Retina (tissue), 1 donor: ENCODE data around the gene GAGE12C.
"Not testable (repeated sequence)": the region's sequence is repeated elsewhere in the genome, so short reads cannot be mapped to it uniquely, and the experiment has no call there.

Experiments used
- DNase-seq: peaks from one replicate; pipeline ENCODE4 v3.0.0-alpha.2; 2016

GAGE12C gene, protein sequence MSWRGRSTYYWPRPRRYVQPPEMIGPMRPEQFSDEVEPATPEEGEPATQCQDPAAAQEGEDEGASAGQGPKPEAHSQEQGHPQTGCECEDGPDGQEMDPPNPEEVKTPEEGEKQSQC

DNA sequence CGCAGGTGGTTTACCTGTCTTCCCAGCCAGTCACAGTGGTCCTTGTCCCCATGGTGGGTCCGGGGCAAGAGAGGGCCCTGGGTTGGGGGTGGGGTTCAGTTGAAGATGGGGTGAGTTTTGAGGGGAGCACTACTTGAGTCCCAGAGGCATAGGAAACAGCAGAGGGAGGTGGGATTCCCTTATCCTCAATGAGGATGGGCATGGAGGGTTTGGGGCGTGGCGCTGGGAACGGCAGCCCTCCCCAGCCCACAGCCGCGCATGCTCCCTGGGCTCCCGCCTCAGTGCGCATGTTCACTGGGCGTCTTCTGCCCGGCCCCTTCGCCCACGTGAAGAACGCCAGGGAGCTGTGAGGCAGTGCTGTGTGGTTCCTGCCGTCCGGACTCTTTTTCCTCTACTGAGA, at the start of gene GAGE12C:
TSS of gene GAGE12C (plus strand) at position 301 of the 400 bp plus-strand sequence. CDS start 1,155 bp downstream, outside the sequence.
- DNase-seq = not testable (repeated sequence)

DNA sequence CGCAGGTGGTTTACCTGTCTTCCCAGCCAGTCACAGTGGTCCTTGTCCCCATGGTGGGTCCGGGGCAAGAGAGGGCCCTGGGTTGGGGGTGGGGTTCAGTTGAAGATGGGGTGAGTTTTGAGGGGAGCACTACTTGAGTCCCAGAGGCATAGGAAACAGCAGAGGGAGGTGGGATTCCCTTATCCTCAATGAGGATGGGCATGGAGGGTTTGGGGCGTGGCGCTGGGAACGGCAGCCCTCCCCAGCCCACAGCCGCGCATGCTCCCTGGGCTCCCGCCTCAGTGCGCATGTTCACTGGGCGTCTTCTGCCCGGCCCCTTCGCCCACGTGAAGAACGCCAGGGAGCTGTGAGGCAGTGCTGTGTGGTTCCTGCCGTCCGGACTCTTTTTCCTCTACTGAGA, 9.5 kb downstream of the GAGE12C start, which contains the start of gene GAGE12D:
TSS of gene GAGE12D (plus strand) at position 301 of the 400 bp plus-strand sequence. CDS start 1,155 bp downstream, outside the sequence.
- DNase-seq = not testable (repeated sequence)

DNA sequence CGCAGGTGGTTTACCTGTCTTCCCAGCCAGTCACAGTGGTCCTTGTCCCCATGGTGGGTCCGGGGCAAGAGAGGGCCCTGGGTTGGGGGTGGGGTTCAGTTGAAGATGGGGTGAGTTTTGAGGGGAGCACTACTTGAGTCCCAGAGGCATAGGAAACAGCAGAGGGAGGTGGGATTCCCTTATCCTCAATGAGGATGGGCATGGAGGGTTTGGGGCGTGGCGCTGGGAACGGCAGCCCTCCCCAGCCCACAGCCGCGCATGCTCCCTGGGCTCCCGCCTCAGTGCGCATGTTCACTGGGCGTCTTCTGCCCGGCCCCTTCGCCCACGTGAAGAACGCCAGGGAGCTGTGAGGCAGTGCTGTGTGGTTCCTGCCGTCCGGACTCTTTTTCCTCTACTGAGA, 19.0 kb downstream of the GAGE12C start, which contains the start of gene GAGE12E:
TSS of gene GAGE12E (plus strand) at position 301 of the 400 bp plus-strand sequence. CDS start 1,155 bp downstream, outside the sequence.
- DNase-seq = not testable (repeated sequence)

DNA sequence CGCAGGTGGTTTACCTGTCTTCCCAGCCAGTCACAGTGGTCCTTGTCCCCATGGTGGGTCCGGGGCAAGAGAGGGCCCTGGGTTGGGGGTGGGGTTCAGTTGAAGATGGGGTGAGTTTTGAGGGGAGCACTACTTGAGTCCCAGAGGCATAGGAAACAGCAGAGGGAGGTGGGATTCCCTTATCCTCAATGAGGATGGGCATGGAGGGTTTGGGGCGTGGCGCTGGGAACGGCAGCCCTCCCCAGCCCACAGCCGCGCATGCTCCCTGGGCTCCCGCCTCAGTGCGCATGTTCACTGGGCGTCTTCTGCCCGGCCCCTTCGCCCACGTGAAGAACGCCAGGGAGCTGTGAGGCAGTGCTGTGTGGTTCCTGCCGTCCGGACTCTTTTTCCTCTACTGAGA, 28.6 kb downstream of the GAGE12C start, which contains the start of gene GAGE12F:
TSS of gene GAGE12F (plus strand) at position 301 of the 400 bp plus-strand sequence. CDS start 1,155 bp downstream, outside the sequence.
- DNase-seq = not testable (repeated sequence)

DNA sequence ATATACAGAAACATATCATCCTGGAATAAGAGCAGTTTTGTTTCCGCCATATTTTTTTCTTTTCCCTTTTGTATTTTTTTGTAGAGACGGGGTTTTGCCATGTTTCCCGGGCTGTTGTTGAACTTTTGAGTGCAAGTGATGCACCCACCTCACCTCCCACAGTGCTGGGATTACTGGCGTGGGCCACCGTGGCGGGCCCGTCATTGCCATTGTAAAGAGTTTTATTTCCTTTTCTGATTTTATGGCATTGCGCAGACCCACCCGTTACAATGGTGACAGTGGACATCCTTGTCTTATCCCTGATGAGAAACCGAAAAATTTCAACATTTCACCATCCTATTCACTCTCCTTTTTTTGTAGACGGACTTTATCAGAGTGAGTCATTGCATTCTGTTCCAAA, 36.8 kb downstream of the GAGE12C start:
- DNase-seq = not testable (repeated sequence)

DNA sequence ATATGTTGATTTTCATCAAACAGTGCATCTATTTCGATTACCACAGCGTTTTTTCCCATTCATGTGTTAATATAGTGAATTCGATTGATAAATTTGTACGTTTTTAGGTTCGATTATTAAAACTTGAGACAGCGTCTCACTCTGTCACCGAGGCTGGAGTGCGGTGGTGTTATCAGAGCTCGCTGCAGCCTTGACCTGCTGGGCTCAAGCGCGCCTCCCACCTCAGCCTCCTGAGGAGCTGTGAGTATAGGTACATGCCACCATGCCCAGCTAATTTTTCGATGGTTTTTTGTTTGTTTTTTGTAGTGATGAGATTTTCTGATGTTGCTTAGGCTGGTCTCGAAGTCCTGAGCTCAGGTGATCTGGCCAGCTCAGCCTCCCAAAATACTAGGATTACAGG, 37.2 kb downstream of the GAGE12C start:
- not testable (repeated sequence) for DNase-seq

DNA sequence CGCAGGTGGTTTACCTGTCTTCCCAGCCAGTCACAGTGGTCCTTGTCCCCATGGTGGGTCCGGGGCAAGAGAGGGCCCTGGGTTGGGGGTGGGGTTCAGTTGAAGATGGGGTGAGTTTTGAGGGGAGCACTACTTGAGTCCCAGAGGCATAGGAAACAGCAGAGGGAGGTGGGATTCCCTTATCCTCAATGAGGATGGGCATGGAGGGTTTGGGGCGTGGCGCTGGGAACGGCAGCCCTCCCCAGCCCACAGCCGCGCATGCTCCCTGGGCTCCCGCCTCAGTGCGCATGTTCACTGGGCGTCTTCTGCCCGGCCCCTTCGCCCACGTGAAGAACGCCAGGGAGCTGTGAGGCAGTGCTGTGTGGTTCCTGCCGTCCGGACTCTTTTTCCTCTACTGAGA, 38.1 kb downstream of the GAGE12C start, which contains the start of gene GAGE12G:
TSS of gene GAGE12G (plus strand) at position 301 of the 400 bp plus-strand sequence. CDS start 1,155 bp downstream, outside the sequence.
- not testable (repeated sequence) for DNase-seq

DNA sequence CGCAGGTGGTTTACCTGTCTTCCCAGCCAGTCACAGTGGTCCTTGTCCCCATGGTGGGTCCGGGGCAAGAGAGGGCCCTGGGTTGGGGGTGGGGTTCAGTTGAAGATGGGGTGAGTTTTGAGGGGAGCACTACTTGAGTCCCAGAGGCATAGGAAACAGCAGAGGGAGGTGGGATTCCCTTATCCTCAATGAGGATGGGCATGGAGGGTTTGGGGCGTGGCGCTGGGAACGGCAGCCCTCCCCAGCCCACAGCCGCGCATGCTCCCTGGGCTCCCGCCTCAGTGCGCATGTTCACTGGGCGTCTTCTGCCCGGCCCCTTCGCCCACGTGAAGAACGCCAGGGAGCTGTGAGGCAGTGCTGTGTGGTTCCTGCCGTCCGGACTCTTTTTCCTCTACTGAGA, 47.7 kb downstream of the GAGE12C start, which contains the start of gene GAGE12H:
TSS of gene GAGE12H (plus strand) at position 301 of the 400 bp plus-strand sequence. CDS start 1,155 bp downstream, outside the sequence.
- not testable (repeated sequence) for DNase-seq
